HEK293 (cell line): ENCODE results near the gene FYTTD1.

ENCODE experiments used
- CTCF ChIA-PET: fragments of 350-600 bp; formaldehyde crosslinking; extraction: SDS; loops from one replicate; lab custom pipeline; 2021; ENCODE audit warnings: antibody characterized with exemption; lab: Yijun Ruan, JAX
- POLR2A ChIA-PET: fragments of 300-600 bp; formaldehyde crosslinking; extraction: SDS; loops from one replicate; lab custom pipeline; 2020; ENCODE audit warnings: antibody characterized with exemption, inconsistent platforms; lab: Yijun Ruan, JAX
- H3K27ac ChIP-seq: fragments of 200-500 bp; sonication (Bioruptor generic); 2 replicates; pipeline ENCODE4 v1.5.1; 2014; ENCODE audit warnings: low read depth, low read length, control low read depth, inconsistent platforms; ENCODE audit errors: extremely low read depth
- H3K36me3 ChIP-seq, 2 experiments: fragments of 200-500 bp in 1 of 2; sonication (Bioruptor generic) in 1 of 2; 1 replicate in 1 of 2; 2 replicates in 1 of 2; pipeline ENCODE4 v1.5.1; 2014 to 2017; ENCODE audit warnings: inconsistent platforms in 2 of 2, low read length in 2 of 2; ENCODE audit not compliant: control insufficient read depth in 2 of 2, insufficient read depth in 1 of 2
- H3K4me1 ChIP-seq: fragments of 200-500 bp; sonication (Bioruptor generic); 2 replicates; pipeline ENCODE4 v1.5.1; 2014; ENCODE audit warnings: mild to moderate bottlenecking, low read length, inconsistent platforms; ENCODE audit not compliant: control insufficient read depth, insufficient read depth
- H3K4me3 ChIP-seq: 2 replicates; pipeline ENCODE4 v1.5.1; 2011; ENCODE audit warnings: low read depth, mild to moderate bottlenecking, control low read depth, low read length, moderate library complexity
- H3K9me3 ChIP-seq: fragments of 200-500 bp; sonication (Bioruptor generic); 2 replicates; pipeline ENCODE4 v1.5.1; 2014; ENCODE audit warnings: low read depth, low read length, inconsistent platforms; ENCODE audit not compliant: control insufficient read depth, insufficient read depth
- FEZF1 ChIP-seq: fragments of 450-650 bp; formaldehyde crosslinking; IDR thresholded peaks from 2 replicates; pipeline ENCODE4 v1.5.1; 2016; ENCODE audit warnings: missing biosample characterization, missing genetic modification characterization
- GLIS1 ChIP-seq: fragments of 450-650 bp; formaldehyde crosslinking; IDR thresholded peaks from 2 replicates; pipeline ENCODE4 v1.5.1; 2016; ENCODE audit warnings: missing biosample characterization, missing genetic modification characterization
- OVOL3 ChIP-seq: fragments of 450-650 bp; formaldehyde crosslinking; IDR thresholded peaks from 2 replicates; pipeline ENCODE4 v1.5.1; 2016; ENCODE audit warnings: missing biosample characterization, missing genetic modification characterization
- YY2 ChIP-seq: fragments of 450-650 bp; formaldehyde crosslinking; IDR thresholded peaks from 2 replicates; pipeline ENCODE4 v1.5.1; 2016; ENCODE audit warnings: missing biosample characterization, missing genetic modification characterization
- ZBTB1 ChIP-seq: fragments of 450-650 bp; formaldehyde crosslinking; IDR thresholded peaks from 2 replicates; pipeline ENCODE4 v1.5.1; 2016; ENCODE audit warnings: missing biosample characterization, missing genetic modification characterization
- ZBTB48 ChIP-seq: fragments of 450-650 bp; formaldehyde crosslinking; IDR thresholded peaks from 2 replicates; pipeline ENCODE4 v1.5.1; 2016; ENCODE audit warnings: missing biosample characterization, missing genetic modification characterization
- ZBTB7A ChIP-seq: fragments of 450-650 bp; formaldehyde crosslinking; IDR thresholded peaks from 2 replicates; pipeline ENCODE4 v1.5.1; 2016; ENCODE audit warnings: low read depth, missing biosample characterization, missing genetic modification characterization
- ZBTB8A ChIP-seq: fragments of 450-650 bp; formaldehyde crosslinking; IDR thresholded peaks from 2 replicates; pipeline ENCODE4 v1.5.1; 2016; ENCODE audit warnings: missing biosample characterization, missing genetic modification characterization
- ZEB2 ChIP-seq: fragments of 450-650 bp; formaldehyde crosslinking; IDR thresholded peaks from 2 replicates; pipeline ENCODE4 v1.5.1; 2016; ENCODE audit warnings: missing biosample characterization, missing genetic modification characterization
- ZFP3 ChIP-seq: fragments of 450-650 bp; formaldehyde crosslinking; IDR thresholded peaks from 2 replicates; pipeline ENCODE4 v1.5.1; 2016; ENCODE audit warnings: low read depth, missing biosample characterization, missing genetic modification characterization
- ZFP37 ChIP-seq: fragments of 450-650 bp; formaldehyde crosslinking; IDR thresholded peaks from 2 replicates; pipeline ENCODE4 v1.5.1; 2016; ENCODE audit warnings: missing biosample characterization, missing genetic modification characterization
- ZNF10 ChIP-seq: fragments of 450-650 bp; formaldehyde crosslinking; IDR thresholded peaks from 2 replicates; pipeline ENCODE4 v1.5.1; 2017; ENCODE audit warnings: missing biosample characterization, missing genetic modification characterization
- ZNF157 ChIP-seq: fragments of 450-650 bp; formaldehyde crosslinking; IDR thresholded peaks from 2 replicates; pipeline ENCODE4 v1.5.1; 2016; ENCODE audit warnings: missing biosample characterization, missing genetic modification characterization
- ZNF184 ChIP-seq: fragments of 450-650 bp; IDR thresholded peaks from 2 replicates; pipeline ENCODE4 v1.5.1; 2018; ENCODE audit warnings: missing biosample characterization, mild to moderate bottlenecking, missing genetic modification characterization
- ZNF221 ChIP-seq: fragments of 450-650 bp; formaldehyde crosslinking; IDR thresholded peaks from 2 replicates; pipeline ENCODE4 v1.5.1; 2017; ENCODE audit warnings: missing biosample characterization, missing genetic modification characterization, borderline replicate concordance
- ZNF311 ChIP-seq: fragments of 450-650 bp; formaldehyde crosslinking; IDR thresholded peaks from 2 replicates; pipeline ENCODE4 v1.5.1; 2017; ENCODE audit warnings: missing biosample characterization, missing genetic modification characterization, borderline replicate concordance
- ZNF426 ChIP-seq: fragments of 450-650 bp; formaldehyde crosslinking; IDR thresholded peaks from 2 replicates; pipeline ENCODE4 v1.5.1; 2017; ENCODE audit warnings: missing biosample characterization, missing genetic modification characterization, mild to moderate bottlenecking, inconsistent platforms, moderate library complexity
- ZNF514 ChIP-seq: fragments of 450-650 bp; formaldehyde crosslinking; IDR thresholded peaks from 2 replicates; pipeline ENCODE4 v1.5.1; 2016; ENCODE audit warnings: missing biosample characterization, missing genetic modification characterization
- ZNF555 ChIP-seq: fragments of 450-650 bp; formaldehyde crosslinking; conservative IDR thresholded peaks from 2 replicates; pipeline ENCODE4 v1.5.1; 2017; ENCODE audit warnings: missing biosample characterization, mild to moderate bottlenecking, missing genetic modification characterization, inconsistent platforms
- ZNF558 ChIP-seq: fragments of 450-650 bp; formaldehyde crosslinking; IDR thresholded peaks from 2 replicates; pipeline ENCODE4 v1.5.1; 2016; ENCODE audit warnings: missing biosample characterization, missing genetic modification characterization
- ZNF596 ChIP-seq: fragments of 450-650 bp; IDR thresholded peaks from 2 replicates; pipeline ENCODE4 v1.5.0; 2018; ENCODE audit warnings: missing biosample characterization, mild to moderate bottlenecking, missing genetic modification characterization, moderate library complexity
- ZNF624 ChIP-seq: fragments of 450-650 bp; formaldehyde crosslinking; IDR thresholded peaks from 2 replicates; pipeline ENCODE4 v1.5.1; 2017; ENCODE audit warnings: missing biosample characterization, missing genetic modification characterization
- ZNF777 ChIP-seq: fragments of 450-650 bp; formaldehyde crosslinking; IDR thresholded peaks from 2 replicates; pipeline ENCODE4 v1.5.1; 2017; ENCODE audit warnings: missing biosample characterization, missing genetic modification characterization, borderline replicate concordance
- ZNF792 ChIP-seq: fragments of 450-650 bp; formaldehyde crosslinking; IDR thresholded peaks from 2 replicates; pipeline ENCODE4 v1.5.1; 2016; ENCODE audit warnings: missing biosample characterization, missing genetic modification characterization
- ZNF830 ChIP-seq: fragments of 450-650 bp; IDR thresholded peaks from 2 replicates; pipeline ENCODE4 v1.5.0; 2018; ENCODE audit warnings: missing biosample characterization, missing genetic modification characterization, low read depth, mild to moderate bottlenecking, moderate library complexity
- TF ChIP-seq, protein P1 (sequence below): fragments of 450-650 bp; formaldehyde crosslinking; IDR thresholded peaks from 2 replicates; pipeline ENCODE4 v1.5.1; 2016; ENCODE audit warnings: missing biosample characterization, missing genetic modification characterization
- TF ChIP-seq, protein P2 (sequence below): fragments of 450-650 bp; IDR thresholded peaks from 2 replicates; pipeline ENCODE4 v1.5.1; 2018; ENCODE audit warnings: missing biosample characterization, mild to moderate bottlenecking, missing genetic modification characterization
- TF ChIP-seq, protein P3 (sequence below): IDR thresholded peaks from 2 replicates; pipeline ENCODE4 v1.6.1; 2011; ENCODE audit warnings: mild to moderate bottlenecking, low read depth, low read length, borderline replicate concordance

FYTTD1 gene

GRCh38 chr3:197829397-197830045, 79.8 kb downstream of the FYTTD1 start:
- no peak overlapping the region for H3K27ac ChIP-seq
- no peak for TF ChIP-seq ZBTB48 (tag by site-specific recombination)
- TF ChIP-seq ZFP37 (tag by site-specific recombination): no peak
- TF ChIP-seq, protein P1, sequence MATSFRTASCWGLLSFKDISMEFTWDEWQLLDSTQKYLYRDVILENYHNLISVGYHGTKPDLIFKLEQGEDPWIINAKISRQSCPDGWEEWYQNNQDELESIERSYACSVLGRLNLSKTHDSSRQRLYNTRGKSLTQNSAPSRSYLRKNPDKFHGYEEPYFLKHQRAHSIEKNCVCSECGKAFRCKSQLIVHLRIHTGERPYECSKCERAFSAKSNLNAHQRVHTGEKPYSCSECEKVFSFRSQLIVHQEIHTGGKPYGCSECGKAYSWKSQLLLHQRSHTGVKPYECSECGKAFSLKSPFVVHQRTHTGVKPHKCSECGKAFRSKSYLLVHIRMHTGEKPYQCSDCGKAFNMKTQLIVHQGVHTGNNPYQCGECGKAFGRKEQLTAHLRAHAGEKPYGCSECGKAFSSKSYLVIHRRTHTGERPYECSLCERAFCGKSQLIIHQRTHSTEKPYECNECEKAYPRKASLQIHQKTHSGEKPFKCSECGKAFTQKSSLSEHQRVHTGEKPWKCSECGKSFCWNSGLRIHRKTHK: no peak
- no peak for TF ChIP-seq ZNF558 (tag by site-specific recombination)
- no peak for TF ChIP-seq ZNF221 (tag by site-specific recombination)
- TF ChIP-seq ZFP3: no peak
- no peak for TF ChIP-seq GLIS1
- TF ChIP-seq ZBTB1 (tag by site-specific recombination): no peak
- TF ChIP-seq ZNF792 (tag by site-specific recombination): no peak
- TF ChIP-seq ZNF555: no peak
- TF ChIP-seq YY2: no peak
- TF ChIP-seq ZBTB7A (tag by site-specific recombination): no peak
- TF ChIP-seq, all 188 proteins: peak for 0
- ChIA-PET CTCF (no interaction called here), POLR2A (no interaction called here)
- Histone ChIP-seq H3K9me3 (no peaks in the 10 kb centered on the region), H3K4me3 (no peak overlapping the region), H3K36me3 (peaks cover 20 to 68% of the 10 kb centered on the region in 2 experiments), H3K4me1 (no peaks in the 10 kb centered on the region)

DNA sequence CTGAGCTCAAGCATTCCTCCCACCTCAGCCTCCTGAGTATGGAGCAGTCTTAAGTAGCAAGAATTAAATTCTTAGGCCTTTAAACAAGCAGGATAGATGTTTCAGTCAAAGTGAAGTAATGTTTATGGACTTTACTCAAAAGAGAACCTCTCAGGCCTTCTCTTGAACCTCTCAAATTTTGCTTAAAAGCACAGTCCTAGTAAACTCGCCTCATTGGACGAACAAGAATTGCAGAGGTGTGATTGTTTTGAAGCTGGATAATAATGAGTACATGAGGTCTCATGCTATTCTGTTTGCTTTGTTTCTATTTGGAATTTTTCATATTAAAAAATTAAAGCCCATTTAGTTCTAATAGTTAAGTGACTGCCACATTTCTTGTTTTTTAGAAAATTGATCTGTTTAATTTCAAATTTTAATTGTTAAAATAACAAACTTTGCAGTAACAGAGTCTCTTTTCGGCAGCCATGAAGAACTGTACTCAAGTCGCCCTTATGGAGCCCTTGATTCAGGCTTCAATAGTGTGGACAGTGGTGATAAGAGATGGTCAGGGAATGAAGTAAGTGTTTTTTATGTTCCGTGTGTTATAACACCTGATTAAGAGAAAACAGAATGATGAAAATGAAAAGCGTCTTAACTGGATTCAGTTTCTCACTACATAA, 80.8 kb downstream of the FYTTD1 start:
- POLR2A ChIA-PET: no interaction called here
- Histone ChIP-seq H3K4me1 (no peaks in the 10 kb centered on the region), H3K36me3 (peaks cover 20 to 73% of the 10 kb centered on the region in 2 experiments), H3K9me3 (no peaks in the 10 kb centered on the region), H3K27ac (no peak overlapping the region), H3K4me3 (no peak overlapping the region)
- TF ChIP-seq ZNF426 (no peak), ZNF555 (no peak), ZNF10 (tag by site-specific recombination) (no peak), ZFP3 (no peak), ZNF624 (no peak), FEZF1 (no peak), ZNF311 (tag by site-specific recombination) (no peak), ZBTB8A (tag by site-specific recombination) (no peak), ZNF596 (tag by site-specific recombination) (no peak), ZNF184 (tag by site-specific recombination) (no peak), ZEB2 (no peak), ZNF514 (no peak), ZNF777 (tag by site-specific recombination) (no peak), ZNF157 (no peak), OVOL3 (tag by site-specific recombination) (no peak), ZNF830 (no peak)
- TF ChIP-seq, protein P2, sequence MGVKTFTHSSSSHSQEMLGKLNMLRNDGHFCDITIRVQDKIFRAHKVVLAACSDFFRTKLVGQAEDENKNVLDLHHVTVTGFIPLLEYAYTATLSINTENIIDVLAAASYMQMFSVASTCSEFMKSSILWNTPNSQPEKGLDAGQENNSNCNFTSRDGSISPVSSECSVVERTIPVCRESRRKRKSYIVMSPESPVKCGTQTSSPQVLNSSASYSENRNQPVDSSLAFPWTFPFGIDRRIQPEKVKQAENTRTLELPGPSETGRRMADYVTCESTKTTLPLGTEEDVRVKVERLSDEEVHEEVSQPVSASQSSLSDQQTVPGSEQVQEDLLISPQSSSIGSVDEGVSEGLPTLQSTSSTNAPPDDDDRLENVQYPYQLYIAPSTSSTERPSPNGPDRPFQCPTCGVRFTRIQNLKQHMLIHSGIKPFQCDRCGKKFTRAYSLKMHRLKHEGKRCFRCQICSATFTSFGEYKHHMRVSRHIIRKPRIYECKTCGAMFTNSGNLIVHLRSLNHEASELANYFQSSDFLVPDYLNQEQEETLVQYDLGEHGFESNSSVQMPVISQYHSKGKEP: no peak
- TF ChIP-seq, protein P3, sequence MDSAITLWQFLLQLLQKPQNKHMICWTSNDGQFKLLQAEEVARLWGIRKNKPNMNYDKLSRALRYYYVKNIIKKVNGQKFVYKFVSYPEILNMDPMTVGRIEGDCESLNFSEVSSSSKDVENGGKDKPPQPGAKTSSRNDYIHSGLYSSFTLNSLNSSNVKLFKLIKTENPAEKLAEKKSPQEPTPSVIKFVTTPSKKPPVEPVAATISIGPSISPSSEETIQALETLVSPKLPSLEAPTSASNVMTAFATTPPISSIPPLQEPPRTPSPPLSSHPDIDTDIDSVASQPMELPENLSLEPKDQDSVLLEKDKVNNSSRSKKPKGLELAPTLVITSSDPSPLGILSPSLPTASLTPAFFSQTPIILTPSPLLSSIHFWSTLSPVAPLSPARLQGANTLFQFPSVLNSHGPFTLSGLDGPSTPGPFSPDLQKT: no peak
- CTCF ChIA-PET: no interaction called here
